RWPE2 (cell line): Measurements from ENCODE around the gene SOWAHB.

Experiments
- ATAC-seq: fragments of 200-7000 bp; cut with Tn5 transposase; 3 replicates; pipeline ENCODE4 v1.9.1; 2021; ENCODE audit warnings: low read depth
- DNase-seq: peaks from one replicate; pipeline ENCODE4 v3.0.0-alpha.2; 2020; ENCODE audit warnings: low spot score
- H3K27ac ChIP-seq: fragments of 450-650 bp; 2 replicates; pipeline ENCODE4 v1.5.1; 2017; ENCODE audit warnings: mild to moderate bottlenecking; ENCODE audit not compliant: poor library complexity, severe bottlenecking
- H3K27me3 ChIP-seq: fragments of 250-450 bp; sonication (Bioruptor Pico); 2 replicates; pipeline ENCODE4 v1.5.1; 2021; ENCODE audit warnings: mild to moderate bottlenecking, moderate library complexity; ENCODE audit not compliant: insufficient read depth, poor library complexity, severe bottlenecking
- H3K36me3 ChIP-seq: fragments of 250-450 bp; sonication (Bioruptor Pico); 2 replicates; pipeline ENCODE4 v1.5.1; 2020; ENCODE audit warnings: low read depth, mild to moderate bottlenecking, moderate library complexity
- H3K4me1 ChIP-seq: fragments of 250-450 bp; sonication (Bioruptor Pico); 2 replicates; pipeline ENCODE4 v1.5.1; 2021; ENCODE audit warnings: mild to moderate bottlenecking, moderate library complexity; ENCODE audit not compliant: insufficient read depth, poor library complexity, severe bottlenecking
- H3K4me3 ChIP-seq: fragments of 250-450 bp; sonication (Bioruptor Pico); 2 replicates; pipeline ENCODE4 v1.5.1; 2021; ENCODE audit warnings: mild to moderate bottlenecking, moderate library complexity; ENCODE audit not compliant: severe bottlenecking
- H3K9me3 ChIP-seq: fragments of 250-450 bp; sonication (Bioruptor Pico); 2 replicates; pipeline ENCODE4 v1.5.1; 2021; ENCODE audit warnings: mild to moderate bottlenecking, moderate library complexity; ENCODE audit not compliant: severe bottlenecking
- CTCF ChIP-seq: fragments of 450-650 bp; IDR thresholded peaks from one replicate; pipeline ENCODE4 v1.5.1; 2017; ENCODE audit warnings: mild to moderate bottlenecking, moderate library complexity; ENCODE audit not compliant: poor library complexity, severe bottlenecking

Gene SOWAHB

DNA sequence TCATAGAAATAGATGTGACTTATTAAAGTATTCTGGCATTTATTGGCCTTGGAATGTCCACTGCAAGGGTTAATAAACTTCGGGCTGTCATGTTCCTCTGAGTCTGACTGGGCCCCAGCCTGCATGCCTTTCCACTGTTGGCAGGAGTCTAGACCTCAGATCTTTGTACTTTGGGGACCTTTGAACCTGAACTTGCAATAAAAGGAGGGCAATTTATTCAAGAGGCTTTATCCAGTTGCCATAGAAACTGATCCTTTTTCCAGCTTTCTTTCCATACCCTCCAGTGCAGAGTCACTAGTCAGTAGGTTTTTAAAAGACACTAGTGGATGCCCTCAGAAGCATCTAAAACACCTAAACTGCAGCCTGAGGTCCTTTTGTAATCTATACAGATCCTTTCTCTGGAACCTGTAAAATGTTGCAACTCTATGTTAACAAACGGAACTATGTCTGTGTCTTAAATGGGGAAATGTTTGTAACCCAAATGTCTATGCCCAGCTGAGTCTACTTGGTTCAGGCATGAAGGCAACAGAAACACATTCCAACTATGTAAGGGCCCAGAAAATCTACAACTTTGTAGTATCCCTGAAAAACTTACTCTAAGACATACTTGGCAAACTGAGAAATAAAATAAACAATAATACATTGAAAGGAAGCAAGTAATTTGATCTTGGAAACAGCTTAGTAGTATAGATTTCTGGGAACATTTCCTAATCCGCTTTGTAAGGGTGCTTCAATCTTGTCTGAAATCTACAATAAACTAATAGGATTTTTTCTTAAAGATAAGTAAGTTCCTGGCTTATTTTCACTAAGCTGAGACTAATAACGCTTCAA, 41.5 kb downstream of the SOWAHB start:
- no peak for DNase-seq

GRCh38 chr4:76854858-76855257, 43.1 kb downstream of the SOWAHB start:
- Histone ChIP-seq H3K36me3 (no peaks in the 10 kb centered on the region), H3K4me3 (no peak overlapping the region), H3K27ac (no peak overlapping the region), H3K4me1 (peaks cover 5% of the 10 kb centered on the region), H3K27me3 (no peaks in the 10 kb centered on the region), H3K9me3 (no peaks in the 10 kb centered on the region)
- ATAC-seq: no peak
- no peak for DNase-seq
- TF ChIP-seq CTCF: no peak

More for the DNA sequence above, 41.5 kb downstream of the SOWAHB start:
- H3K36me3 ChIP-seq: no peaks in the 10 kb centered on the region
- no peak overlapping the region for H3K4me3 ChIP-seq
- H3K27ac ChIP-seq: no peak overlapping the region
- no peaks in the 10 kb centered on the region for H3K9me3 ChIP-seq
- H3K27me3 ChIP-seq: no peaks in the 10 kb centered on the region
- H3K4me1 ChIP-seq: peaks cover 4% of the 10 kb centered on the region
- no peak for ATAC-seq
- no peak for TF ChIP-seq CTCF

GRCh38 chr4:76851375-76851774, 46.6 kb downstream of the SOWAHB start:
- no peak for TF ChIP-seq CTCF
- no peaks in the 10 kb centered on the region for H3K9me3 ChIP-seq
- no peak overlapping the region for H3K4me3 ChIP-seq
- no peak overlapping the region for H3K27ac ChIP-seq
- DNase-seq (no peak), ATAC-seq (no peak)
- H3K36me3 ChIP-seq: no peaks in the 10 kb centered on the region
- H3K27me3 ChIP-seq: no peaks in the 10 kb centered on the region
- H3K4me1 ChIP-seq: peaks cover 7% of the 10 kb centered on the region

GRCh38 chr4:76850010-76850441, 47.9 kb downstream of the SOWAHB start:
- TF ChIP-seq CTCF: no peak
- Histone ChIP-seq H3K4me3 (no peak overlapping the region), H3K27ac (no peak overlapping the region), H3K4me1 (peaks cover 7% of the 10 kb centered on the region), H3K9me3 (no peaks in the 10 kb centered on the region), H3K27me3 (no peaks in the 10 kb centered on the region), H3K36me3 (no peaks in the 10 kb centered on the region)
- ATAC-seq (peak; percentile 96), DNase-seq (no peak)
